K562 (cell line): ENCODE results near the gene DYRK1A. TPM values are rescaled to one million over a fixed set of nuclear protein-coding genes. Genes with fewer than 3 reads are reported as not detected.
A peak's percentile ranks its signal among the peaks of the same experiment; 100 is the strongest.

Experiments used
- ATAC-seq: fragments of 200-7000 bp; cut with Tn5 transposase; 3 replicates; pipeline ENCODE4 v1.9.1; 2020; ENCODE audit warnings: moderate library complexity
- BruUV-seq: library from RNA; stranded (reverse); fragments of 400-500 nt; replicated peaks from 2 replicates; lab custom pipeline; 2021; lab: Mats Ljungman, UMichigan
- CTCF ChIA-PET: fragments of 300-600 bp; formaldehyde crosslinking; extraction: SDS; loops from one replicate; lab custom pipeline; 2021; ENCODE audit warnings: low intra/inter-chr PET ratio; lab: Yijun Ruan, JAX
- POLR2A ChIA-PET: fragments of 300-600, 350-650 bp; sonication (Branson Sonifier 250); formaldehyde crosslinking; extraction: SDS; loops from one replicate; lab custom pipeline; 2021; ENCODE audit warnings: antibody characterized with exemption, inconsistent platforms; lab: Yijun Ruan, JAX
- DNase-seq, 4 experiments: peaks; one replicate each; pipeline versions ENCODE4 v3.0.0 to v3.0.0-alpha.2; 2011 to 2018; ENCODE audit warnings: low spot score in 3 of 4, mixed read lengths in 3 of 4; ENCODE audit errors: extremely low read depth in 1 of 4
- FAIRE-seq: peaks from 2 replicates; lab custom pipeline; 2011; peaks lifted over from hg19 to GRCh38; lab: Jason Lieb, UNC
- H2AFZ ChIP-seq: 2 replicates; pipeline ENCODE4 v1.6.0; 2011; ENCODE audit warnings: low read depth, low read length, control low read depth, inconsistent platforms
- H3K27ac ChIP-seq: fragments of 200-600 bp; 3 replicates; pipeline ENCODE4 v1.8.0; 2011; ENCODE audit warnings: low read depth, mild to moderate bottlenecking, control low read depth, inconsistent platforms, low read length, moderate library complexity, mixed read lengths; ENCODE audit errors: extremely low read depth
- H3K27me3 ChIP-seq, 2 experiments: fragments of 300-600 bp in 1 of 2; 2 replicates in 1 of 2; 3 replicates in 1 of 2; pipeline versions ENCODE4 v1.6.0 to v1.8.0; 2011; ENCODE audit warnings: inconsistent platforms in 2 of 2, low read length in 2 of 2, mild to moderate bottlenecking in 1 of 2, mixed read lengths in 1 of 2, moderate library complexity in 1 of 2; ENCODE audit not compliant: control insufficient read depth in 2 of 2, insufficient read depth in 2 of 2
- H3K36me3 ChIP-seq: fragments of 300-600 bp; 3 replicates; pipeline ENCODE4 v1.8.0; 2011; ENCODE audit warnings: mild to moderate bottlenecking, low read length, inconsistent platforms; ENCODE audit not compliant: control insufficient read depth, insufficient read depth
- H3K4me1 ChIP-seq, 2 experiments: fragments of 200-600 bp in 1 of 2; replicated peaks in 1 of 2; 2 replicates in 1 of 2; 3 replicates in 1 of 2; pipeline versions ENCODE4 v1.5.1 to v1.8.0; 2011; ENCODE audit warnings: inconsistent platforms in 2 of 2, low read length in 2 of 2, mild to moderate bottlenecking in 1 of 2, mixed read lengths in 1 of 2, moderate library complexity in 1 of 2; ENCODE audit not compliant: control insufficient read depth in 2 of 2, insufficient read depth in 2 of 2
- H3K4me2 ChIP-seq: 2 replicates; pipeline ENCODE4 v1.6.1; 2011; ENCODE audit warnings: low read length, control low read depth, inconsistent platforms, mixed read lengths; ENCODE audit not compliant: insufficient read depth
- H3K4me3 ChIP-seq: fragments of 200-600 bp; sonication (generic), shearing (Covaris generic); 2 replicates; pipeline ENCODE4 v1.5.1; 2016; ENCODE audit warnings: control low read depth, inconsistent platforms
- H3K79me2 ChIP-seq: fragments of 200-600 bp; 3 replicates; pipeline ENCODE4 v1.8.0; 2011; ENCODE audit warnings: low read length, inconsistent platforms; ENCODE audit not compliant: control insufficient read depth, insufficient read depth
- H3K9ac ChIP-seq, 2 experiments: 2 replicates each; pipeline versions ENCODE4 v1.6.0 to v1.6.1; 2011; ENCODE audit warnings: low read depth in 2 of 2, low read length in 2 of 2, control low read depth in 1 of 2, inconsistent platforms in 1 of 2, mild to moderate bottlenecking in 1 of 2, mixed read lengths in 1 of 2; ENCODE audit not compliant: insufficient read depth in 1 of 2
- H3K9me1 ChIP-seq: one replicate; pipeline ENCODE4 v1.6.0; 2011; ENCODE audit warnings: inconsistent platforms, mild to moderate bottlenecking, low read length, moderate library complexity; ENCODE audit not compliant: control insufficient read depth, insufficient read depth
- H3K9me3 ChIP-seq: replicated peaks from 2 replicates; pipeline ENCODE4 v1.5.1; 2011; ENCODE audit warnings: low read depth, low read length, inconsistent platforms; ENCODE audit not compliant: control insufficient read depth, insufficient read depth
- H4K20me1 ChIP-seq: replicated peaks from 2 replicates; pipeline ENCODE4 v1.6.1; 2011; ENCODE audit warnings: low read length, inconsistent platforms, mixed read lengths; ENCODE audit not compliant: control insufficient read depth, insufficient read depth
- ATF2 ChIP-seq: sonication (generic); formaldehyde crosslinking; IDR thresholded peaks from 2 replicates; pipeline ENCODE4 v1.8.1; 2022; ENCODE audit warnings: missing genetic modification reagents
- BDP1 ChIP-seq: IDR thresholded peaks from 3 replicates; pipeline ENCODE4 v1.6.1; 2011; ENCODE audit not compliant: insufficient read length, insufficient read depth
- BRF2 ChIP-seq: IDR thresholded peaks from 3 replicates; pipeline ENCODE4 v1.6.1; 2011; ENCODE audit warnings: borderline replicate concordance, mild to moderate bottlenecking; ENCODE audit not compliant: insufficient read length, insufficient read depth
- CEBPG ChIP-seq, 3 experiments: fragments of 200-800 bp in 1 of 3; sonication (Bioruptor generic) in 1 of 3; sonication (generic) in 1 of 3; formaldehyde crosslinking in 1 of 3; IDR thresholded peaks in 2 of 3; conservative IDR thresholded peaks in 1 of 3; 2 replicates each; pipeline versions ENCODE4 v1.6.1 to v1.8.0; 2016 to 2022; ENCODE audit warnings: missing compliant biosample characterization in 2 of 3, missing genetic modification characterization in 2 of 3, mild to moderate bottlenecking in 1 of 3, missing genetic modification reagents in 1 of 3
- CTCF ChIP-seq, 3 experiments: IDR thresholded peaks in 2 of 3; conservative IDR thresholded peaks in 1 of 3; 2 replicates each; pipeline ENCODE4 v1.5.1; 2011 to 2012; ENCODE audit warnings: low read length in 3 of 3, mild to moderate bottlenecking in 3 of 3, control low read depth in 2 of 3, improper control_type of control experiment in 1 of 3, inconsistent platforms in 1 of 3, low read depth in 1 of 3, mixed read lengths in 1 of 3, moderate library complexity in 1 of 3; ENCODE audit not compliant: insufficient read depth in 2 of 3
- GATAD2A ChIP-seq: fragments of 450-650 bp; IDR thresholded peaks from 2 replicates; pipeline ENCODE4 v1.6.1; 2017
- HES1 ChIP-seq: fragments of 450-650 bp; IDR thresholded peaks from 2 replicates; pipeline ENCODE4 v1.6.1; 2016; ENCODE audit warnings: low read depth, mild to moderate bottlenecking, moderate library complexity
- NR4A1 ChIP-seq, 2 experiments: fragments of 250-450 bp in 1 of 2; fragments of 450-650 bp in 1 of 2; sonication (Bioruptor Pico) in 1 of 2; IDR thresholded peaks; 2 replicates each; pipeline versions ENCODE4 v1.4.0 to v1.6.1; 2016 to 2020; ENCODE audit warnings: mild to moderate bottlenecking in 2 of 2, missing compliant biosample characterization in 1 of 2, missing genetic modification characterization in 1 of 2, moderate library complexity in 1 of 2
- SETDB1 ChIP-seq: IDR thresholded peaks from one replicate; pipeline ENCODE4 v1.6.1; 2012; ENCODE audit warnings: low read length, control low read depth, inconsistent platforms
- SLC30A9 ChIP-seq: fragments of 250-450 bp; sonication (Bioruptor Pico); IDR thresholded peaks from 2 replicates; pipeline ENCODE4 v1.8.0; 2022; ENCODE audit warnings: mild to moderate bottlenecking, moderate library complexity
- ZNF766 ChIP-seq: fragments of 200-800 bp; sonication (Bioruptor generic); conservative IDR thresholded peaks from 2 replicates; pipeline ENCODE4 v1.6.1; 2016; ENCODE audit warnings: missing genetic modification characterization, missing compliant biosample characterization
- ZNF780A ChIP-seq: fragments of 250-450 bp; sonication (Bioruptor Pico); IDR thresholded peaks from 2 replicates; pipeline ENCODE4 v1.5.0; 2021; ENCODE audit warnings: mild to moderate bottlenecking
- WGBS: fragments of 100-300 bp; shearing (Covaris generic); methylation state at CpG from one replicate; pipeline ENCODE4 v1.1.6; 2016; ENCODE audit warnings: low coverage, mixed read lengths; ENCODE audit not compliant: insufficient coverage; ENCODE audit errors: missing lambda C conversion rate; 5-methylcytosine and 5-hydroxymethylcytosine counted together
- in situ Hi-C: fragments of 300-500 bp; cut with MboI; formaldehyde crosslinking; loops from 4 replicates; pipeline ENCODE4 v1.15.0; 2018; ENCODE audit warnings: inconsistent platforms, mixed read lengths
- intact Hi-C: fragments of 100-400 bp; cut with micrococcal nuclease; formaldehyde crosslinking; loops from 2 replicates; pipeline ENCODE4 v1.14.2; 2022
- polyA plus RNA-seq, 8 experiments: library from polyadenylated mRNA; depleted of rRNA in 4 of 8; stranded (reverse) in 5 of 8; unstranded in 3 of 8; fragments of >200 nt; fragmentation: Nextera tagmentation in 2 of 8; fragmentation: Illumina TruSeq in 1 of 8; extraction: Ambion mirVana in 2 of 8; extraction: Trizol in 1 of 8; gene quantifications; 2 replicates each; pipeline versions ENCODE4 v1.2.1 to v1.2.3, GENCODE V29; 2011 to 2014; ENCODE audit warnings: inconsistent platforms in 1 of 8, missing spikeins in 1 of 8
- total RNA-seq, 7 experiments: library from RNA; depleted of rRNA in 6 of 7; stranded (reverse); fragments of >200 nt in 6 of 7; fragmentation: Illumina TruSeq in 2 of 7; extraction: Trizol in 2 of 7; gene quantifications; 2 replicates each; pipeline versions ENCODE4 v1.2.1 to v1.2.3, GENCODE V29; 2011 to 2021; ENCODE audit warnings: low replicate concordance in 1 of 7
- TF ChIP-seq, protein P1 (sequence below): fragments of 250-450 bp; sonication (Bioruptor Pico); IDR thresholded peaks from 2 replicates; pipeline ENCODE4 v1.8.0; 2022; ENCODE audit warnings: moderate library complexity, mild to moderate bottlenecking, inconsistent platforms

The DYRK1A gene
- total and polyA plus RNA-seq, 9 of the 15 experiments (the other 6 are each of a cell fraction or from before 2014, with no cell fraction given): 3.7 to 64.8 (median 42.3) TPM

- TF ChIP-seq CEBPG (CRISPR knock-in tag; IDR thresholded peaks at IDR 0.05) (no peak), CEBPG (tag; conservative IDR thresholded peaks at IDR 0.05 in 1 of 2, IDR thresholded peaks at IDR 0.05 in 1 of 2) (peak in 1 of 2 experiments; percentile 48; a peak in 1 of 4 replicates), SETDB1 (no peak), SLC30A9 (CRISPR knock-in tag) (no peak), NR4A1 (CRISPR knock-in tag; IDR thresholded peaks at IDR 0.05) (no peak), NR4A1 (tag; IDR thresholded peaks at IDR 0.05) (no peak), HES1 (no peak)
- TF ChIP-seq, protein P1, sequence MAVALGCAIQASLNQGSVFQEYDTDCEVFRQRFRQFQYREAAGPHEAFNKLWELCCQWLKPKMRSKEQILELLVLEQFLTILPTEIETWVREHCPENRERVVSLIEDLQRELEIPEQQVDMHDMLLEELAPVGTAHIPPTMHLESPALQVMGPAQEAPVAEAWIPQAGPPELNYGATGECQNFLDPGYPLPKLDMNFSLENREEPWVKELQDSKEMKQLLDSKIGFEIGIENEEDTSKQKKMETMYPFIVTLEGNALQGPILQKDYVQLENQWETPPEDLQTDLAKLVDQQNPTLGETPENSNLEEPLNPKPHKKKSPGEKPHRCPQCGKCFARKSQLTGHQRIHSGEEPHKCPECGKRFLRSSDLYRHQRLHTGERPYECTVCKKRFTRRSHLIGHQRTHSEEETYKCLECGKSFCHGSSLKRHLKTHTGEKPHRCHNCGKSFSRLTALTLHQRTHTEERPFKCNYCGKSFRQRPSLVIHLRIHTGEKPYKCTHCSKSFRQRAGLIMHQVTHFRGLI: no peak
Observed at GRCh38 chr21:37490084-37490483, 123.5 kb downstream of the DYRK1A start (continued).

DNA sequence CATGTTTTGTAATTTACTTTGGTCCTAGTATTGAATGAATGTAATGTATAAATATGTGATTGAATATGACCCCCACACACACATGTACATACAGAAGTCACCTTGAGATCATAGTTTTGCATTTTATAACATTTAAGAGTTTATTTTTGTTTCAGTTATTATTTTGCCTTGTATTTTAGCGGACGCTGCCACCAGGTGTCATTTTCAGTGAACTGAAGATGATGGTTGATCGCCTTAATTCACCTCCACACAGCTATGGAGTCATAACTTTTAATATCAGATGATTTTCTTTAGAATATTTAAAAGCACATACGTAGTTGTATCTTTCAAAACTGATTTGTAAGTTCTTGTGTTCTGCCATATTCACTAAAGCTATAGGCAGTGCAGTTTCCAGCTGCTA is 130.4 kb downstream of the DYRK1A start:
- Histone ChIP-seq H3K4me3 (no peak overlapping the region), H3K9me1 (no peaks in the 10 kb centered on the region), H3K9ac (no peak overlapping the region), H2AFZ (no peak overlapping the region), H3K4me2 (no peak overlapping the region), H3K4me1 (no peaks in the 10 kb centered on the region), H3K79me2 (peaks cover 20% of the 10 kb centered on the region), H3K36me3 (peaks cover 82% of the 10 kb centered on the region), H4K20me1 (no peaks in the 10 kb centered on the region), H3K9me3 (no peaks in the 10 kb centered on the region), H3K27ac (no peak overlapping the region), H3K27me3 (no peaks in the 10 kb centered on the region)
- no peak for FAIRE-seq
- POLR2A ChIA-PET: interaction anchor here (0.8 to 2.9 kb wide), 3 partner anchors 15 to 22 kb away, joined by 3 to 7 read pairs (median 4); no protein-coding TSS in a partner anchor
- WGBS: 66% methylated on average over 4 of the region's 4 CpGs
- in situ Hi-C loops (no loop called here), intact Hi-C loops (no loop called here)
- CTCF ChIA-PET: interaction anchor here (0.6 kb wide), 1 partner anchor 86 kb away, joined by 3 read pairs; no protein-coding TSS in a partner anchor
- ATAC-seq: peak; percentile 53
- no peak for DNase-seq
- no TSS peak for BruUV-seq
- no peak for TF ChIP-seq GATAD2A
- no peak for TF ChIP-seq ATF2
- no peak for TF ChIP-seq ZNF780A (CRISPR knock-in tag)
- TF ChIP-seq CTCF (IDR thresholded peaks at IDR 0.05 in 2 of 3, conservative IDR thresholded peaks at IDR 0.05 in 1 of 3; ENCODE audit: insufficient read depth in 2 of 3, low read depth in 1 of 3, low read length in 3 of 3): peak in 2 of 3 experiments; percentile 22 to 39; a peak in 3 of 6 replicates
- 0 out of 2 replicates have a peak, but pooled peaks have one; percentile 22 for TF ChIP-seq ZNF766 (CRISPR knock-in tag)
- TF ChIP-seq BRF2: no peak
- TF ChIP-seq BDP1: no peak
